Activated gamma-delta T cell treated with anti-CD3 and anti-CD28 coated beads, Interleukin-2, amount 50 U/mL, for 16 hours (primary cell): Measurements from ENCODE around the gene STRN4.
A peak's percentile ranks its signal among the peaks of the same experiment; 100 is the strongest.

Experiments
- DNase-seq: peaks from one replicate; pipeline ENCODE4 v3.0.0-alpha.2; 2020; ENCODE audit warnings: low read depth

STRN4 gene

DNA sequence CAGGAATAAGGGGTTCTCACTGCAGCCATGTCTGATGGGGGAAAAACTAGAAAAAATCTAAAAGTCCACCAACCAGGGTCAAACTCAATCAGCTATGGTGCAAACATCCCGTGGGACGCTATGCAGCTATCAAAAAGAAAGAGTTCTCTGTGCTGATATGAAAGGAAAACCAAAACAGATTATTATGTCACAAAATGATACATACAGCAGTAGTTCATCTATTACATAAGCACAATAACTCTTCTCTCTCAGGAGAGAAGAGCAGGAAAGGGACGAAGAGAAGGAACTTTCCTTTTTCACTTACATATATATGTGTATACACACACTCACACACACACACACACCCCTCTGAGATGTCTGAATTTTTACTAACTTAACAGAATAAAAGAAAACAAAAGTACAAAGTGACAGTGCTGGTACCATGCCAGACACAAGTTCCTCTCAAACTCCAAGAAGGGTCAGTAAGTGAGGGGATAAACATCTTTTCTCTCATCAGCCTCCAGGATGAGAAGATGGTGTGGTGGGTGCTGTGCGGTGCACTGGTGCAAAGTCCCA is 3.2 kb downstream of the STRN4 start:
- no peak for DNase-seq

DNA sequence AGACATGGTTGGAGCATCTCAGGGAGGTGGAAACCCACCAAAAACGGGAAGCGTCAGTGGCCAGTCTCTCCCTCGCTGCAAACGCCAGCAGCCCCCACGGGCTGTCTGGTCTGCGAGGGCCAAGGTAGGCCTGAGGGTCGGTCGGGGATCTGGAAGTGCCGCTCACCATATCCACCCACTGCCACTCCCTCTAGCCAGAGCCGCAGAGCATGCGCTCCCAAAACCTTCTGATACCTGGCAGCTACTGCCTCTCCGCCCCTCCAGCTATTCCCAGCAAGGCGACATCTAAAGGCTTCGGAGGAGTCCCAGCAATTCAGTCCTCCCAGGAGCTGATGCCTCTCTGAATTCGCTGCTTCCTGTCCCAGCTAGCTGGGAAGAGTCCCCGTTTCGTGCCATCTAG is 4.8 kb downstream of the STRN4 start:
- DNase-seq, result no peak

DNA sequence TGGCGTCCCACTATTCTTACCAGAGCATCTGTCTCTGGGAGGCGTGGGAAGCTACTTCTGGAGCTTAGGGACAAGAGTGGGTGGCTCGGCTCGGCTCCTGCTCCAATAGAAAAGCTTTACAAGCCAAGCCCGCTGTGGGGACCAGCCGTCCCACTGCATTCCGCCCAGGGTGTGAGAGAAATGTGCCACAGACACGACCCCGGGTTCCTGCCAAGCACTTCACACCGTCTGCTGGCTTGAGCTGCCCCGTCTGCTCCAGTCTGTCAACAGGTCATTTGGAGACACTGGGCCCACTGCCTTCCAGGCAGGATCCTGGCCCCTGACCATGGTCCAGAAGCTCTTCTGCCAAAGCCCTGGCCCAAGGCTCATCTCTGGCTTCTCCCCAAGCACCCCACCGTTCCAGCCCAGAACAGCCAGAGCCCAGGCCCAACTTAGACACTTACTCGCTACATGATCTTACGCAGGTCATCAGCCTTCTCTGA is 6.9 kb downstream of the STRN4 start:
- DNase-seq, result no peak

DNA sequence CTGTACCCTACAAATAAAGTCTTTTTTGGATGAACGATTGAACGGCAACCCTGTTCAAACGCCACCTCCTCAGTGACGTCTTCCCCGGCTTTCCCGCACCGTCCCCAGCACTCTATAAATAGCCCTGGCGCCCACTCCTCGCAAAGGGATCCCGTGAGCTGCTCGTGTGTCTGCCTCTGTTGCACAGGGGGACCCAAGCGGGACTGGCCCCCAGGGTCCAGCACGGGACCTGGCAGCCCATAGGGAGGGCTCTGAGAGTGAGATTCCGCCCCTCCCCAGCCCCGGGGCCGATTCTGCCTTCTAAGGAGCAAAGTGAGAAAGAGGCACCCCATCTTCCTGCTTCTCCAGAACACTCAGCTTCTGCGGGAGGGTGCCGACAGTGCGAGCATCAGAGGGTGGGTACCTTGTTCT is 8.5 kb downstream of the STRN4 start:
- no peak for DNase-seq

DNA sequence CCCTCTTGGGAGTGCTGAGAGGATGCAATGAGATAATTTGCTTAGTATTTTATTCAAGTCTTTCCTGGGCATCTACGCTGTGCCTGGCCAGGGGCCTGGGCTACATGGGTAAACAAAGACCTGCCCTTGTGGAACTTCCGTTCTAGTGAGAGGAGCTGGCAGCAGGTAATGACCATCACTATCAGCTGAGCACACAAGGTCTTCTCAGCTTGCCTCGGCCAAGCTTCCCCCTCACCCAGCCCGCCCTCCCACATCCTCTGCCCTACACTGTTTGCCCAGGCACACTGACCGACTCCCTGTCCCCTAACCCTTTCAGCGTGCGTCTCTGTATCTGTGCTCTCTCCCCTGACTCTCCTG is 9.0 kb downstream of the STRN4 start:
- no peak for DNase-seq

DNA sequence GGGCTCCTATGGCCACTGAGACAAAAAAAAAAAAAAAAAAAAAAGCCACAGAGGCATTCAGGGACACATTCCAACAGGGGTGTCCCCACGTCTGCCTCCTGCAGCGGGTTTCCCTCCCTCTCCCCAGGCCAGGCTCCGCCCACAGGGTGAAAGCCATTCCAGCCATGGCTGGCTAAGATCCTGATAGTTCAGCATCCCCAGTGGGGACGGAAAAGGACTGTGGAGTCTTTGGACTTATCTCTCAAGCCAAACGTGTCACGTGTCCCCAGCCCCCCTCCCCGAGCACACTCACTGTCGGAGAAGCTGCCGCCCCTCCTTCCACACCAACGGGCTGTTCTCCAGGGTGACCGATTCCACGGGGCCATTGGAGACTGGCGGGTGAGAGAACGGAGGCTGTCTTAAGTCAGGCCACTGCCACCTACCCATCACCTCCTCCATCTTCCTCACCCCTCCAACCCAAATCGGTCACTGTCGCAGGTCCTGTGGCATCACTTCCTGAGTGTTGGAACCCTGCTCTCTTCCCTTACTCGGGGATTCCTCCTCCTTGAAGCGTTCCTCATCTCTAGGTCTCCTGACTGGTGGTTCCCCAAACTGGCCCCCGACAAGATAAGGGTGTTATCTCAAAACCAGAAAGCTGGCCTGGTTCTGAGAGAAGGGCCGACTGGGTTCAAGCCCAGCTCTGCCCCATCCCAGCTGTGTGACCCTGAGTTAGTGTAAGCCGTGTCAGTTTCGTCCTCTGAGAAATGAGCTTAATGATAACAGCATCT is 9.5 kb downstream of the STRN4 start:
- DNase-seq, result no peak

DNA sequence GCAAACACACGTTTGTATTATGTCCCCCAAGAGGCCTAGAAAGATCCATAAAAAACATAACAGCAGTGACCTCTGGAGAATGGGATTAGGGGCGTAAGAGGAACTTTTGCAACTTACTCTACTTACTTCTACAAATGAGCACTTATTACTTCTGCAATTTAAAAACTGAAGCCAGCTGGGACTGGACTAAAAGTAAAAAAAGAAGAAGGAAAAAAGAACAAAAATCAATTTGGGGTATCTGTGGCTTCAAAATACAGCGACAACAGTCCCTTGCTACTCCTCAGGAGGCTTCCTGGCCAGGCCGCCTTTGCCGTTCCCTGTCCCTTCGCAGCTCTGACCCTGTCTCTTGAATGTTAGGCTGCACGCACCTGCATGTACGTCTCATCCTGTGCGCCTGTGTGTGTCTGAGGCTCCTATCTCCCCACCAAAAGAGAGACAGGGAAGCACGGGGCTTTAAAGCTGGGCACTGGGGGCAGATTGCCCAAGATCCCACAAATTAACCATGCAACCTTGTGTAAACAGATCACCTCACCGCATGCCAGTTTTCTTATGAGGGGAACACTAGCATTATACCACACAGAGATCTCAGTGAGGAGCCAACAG is 12.5 kb downstream of the STRN4 start:
- DNase-seq, result no peak

DNA sequence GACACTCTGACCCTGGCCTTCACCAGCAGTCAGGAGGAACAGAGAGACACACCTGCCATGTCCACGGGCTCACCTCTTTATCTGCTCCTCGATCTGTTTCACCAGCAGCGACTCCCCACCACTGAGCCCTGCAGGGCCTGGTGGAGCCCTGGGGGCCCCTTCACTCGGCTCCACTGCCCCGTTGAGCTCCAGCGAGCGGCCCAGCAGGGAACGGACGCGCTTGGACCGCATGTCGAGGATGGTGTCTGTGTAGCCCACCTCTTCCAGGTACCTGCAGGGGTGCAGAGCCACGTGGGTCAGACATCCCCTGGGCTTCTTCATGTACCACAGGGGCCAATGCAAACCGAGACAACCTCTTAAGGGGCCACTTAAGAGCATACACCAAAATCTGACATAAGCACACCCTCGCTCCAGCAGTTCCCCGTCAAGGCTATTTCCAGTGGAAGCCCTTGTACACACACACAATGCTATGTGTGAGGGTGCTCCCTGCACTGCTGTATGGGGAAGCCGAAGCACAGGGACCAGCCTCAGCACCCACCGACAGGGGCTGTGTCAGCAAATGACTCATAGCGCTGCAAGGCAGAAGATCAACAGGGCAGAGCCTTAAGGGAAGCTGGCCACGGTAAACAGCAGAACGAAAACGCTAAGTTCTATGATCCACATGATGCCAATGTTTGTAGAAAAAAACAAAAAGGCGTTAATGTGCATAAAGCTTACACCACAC is 13.1 kb downstream of the STRN4 start:
- no peak for DNase-seq

DNA sequence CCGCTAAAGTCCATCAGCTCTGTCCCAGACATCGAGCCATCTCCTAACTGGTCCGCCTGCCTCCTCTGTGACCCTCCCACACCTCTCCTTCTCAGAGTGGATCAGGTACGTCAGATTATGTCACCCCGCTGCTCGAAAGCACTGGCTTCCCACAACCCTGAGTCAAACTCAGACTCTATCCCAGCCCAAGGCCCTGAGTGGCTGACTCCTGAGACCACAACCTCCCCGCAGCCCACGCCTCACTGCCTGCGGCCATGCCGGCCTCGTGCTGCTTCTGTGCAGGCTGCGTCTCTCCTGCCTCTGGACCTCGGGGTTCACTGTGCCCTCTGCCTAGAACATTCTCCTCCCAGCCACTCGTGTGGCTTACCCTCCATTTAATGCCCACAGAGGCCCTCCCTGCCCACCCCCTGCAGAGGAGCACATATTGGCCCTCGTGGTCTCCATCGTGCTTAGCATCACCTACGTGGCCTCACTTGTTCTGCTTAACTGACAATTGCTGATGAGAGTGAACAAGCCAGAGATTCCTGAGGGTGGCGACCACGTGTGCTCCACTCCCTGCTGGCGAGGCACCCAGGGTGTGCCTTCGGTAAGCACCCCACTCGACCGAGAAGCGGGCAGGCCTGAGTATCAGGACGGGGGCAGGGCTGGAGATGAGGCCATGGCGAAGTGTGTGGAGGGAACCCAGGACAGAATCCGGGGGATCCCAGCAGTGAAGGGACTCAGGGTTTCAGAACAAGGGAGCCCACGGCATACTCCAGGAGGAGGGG is 13.9 kb downstream of the STRN4 start:
- no peak for DNase-seq

DNA sequence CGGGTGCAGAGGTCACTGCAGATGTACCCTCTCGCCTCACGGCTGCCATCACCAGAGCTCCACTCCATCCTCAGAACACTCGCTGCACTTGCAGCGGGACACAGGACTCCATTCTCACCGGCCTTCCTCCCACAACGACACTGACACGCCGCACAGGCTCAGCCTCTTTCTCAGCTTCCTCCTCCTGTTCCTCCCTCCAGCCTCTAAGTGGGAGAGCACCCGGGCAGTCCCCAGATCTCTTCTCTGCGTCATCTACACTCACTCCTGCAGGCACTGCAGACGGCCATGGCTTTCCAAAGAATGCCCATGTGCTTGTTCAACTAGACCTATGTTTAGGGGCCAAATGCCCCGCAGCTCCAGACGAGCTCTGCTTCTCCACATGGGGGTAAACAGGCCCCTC is 14.7 kb downstream of the STRN4 start:
- no peak for DNase-seq

DNA sequence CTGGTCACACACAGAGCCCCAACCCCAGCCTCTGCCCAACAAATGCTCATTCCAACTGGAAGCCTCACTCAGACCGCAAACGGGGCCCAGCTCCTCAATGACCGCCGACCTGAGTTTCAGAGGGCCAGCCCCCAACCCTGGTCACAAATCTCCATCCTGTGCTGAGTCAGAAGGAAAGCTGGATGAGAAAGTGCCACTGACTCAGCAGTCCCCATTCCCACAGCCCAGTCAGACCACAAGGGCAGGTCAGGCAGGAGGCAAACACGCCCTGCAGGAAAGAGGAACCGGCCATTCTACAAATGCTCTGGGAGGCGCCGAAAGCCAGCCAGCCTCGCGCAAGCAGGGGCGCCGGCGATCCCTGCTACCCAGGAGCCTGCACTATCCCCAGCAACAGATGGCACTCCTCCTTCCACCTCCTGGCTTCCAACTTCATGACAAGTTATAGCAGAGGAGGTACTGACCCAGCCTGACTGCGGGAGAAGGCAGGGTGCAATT is 15.2 kb downstream of the STRN4 start:
- no peak for DNase-seq

DNA sequence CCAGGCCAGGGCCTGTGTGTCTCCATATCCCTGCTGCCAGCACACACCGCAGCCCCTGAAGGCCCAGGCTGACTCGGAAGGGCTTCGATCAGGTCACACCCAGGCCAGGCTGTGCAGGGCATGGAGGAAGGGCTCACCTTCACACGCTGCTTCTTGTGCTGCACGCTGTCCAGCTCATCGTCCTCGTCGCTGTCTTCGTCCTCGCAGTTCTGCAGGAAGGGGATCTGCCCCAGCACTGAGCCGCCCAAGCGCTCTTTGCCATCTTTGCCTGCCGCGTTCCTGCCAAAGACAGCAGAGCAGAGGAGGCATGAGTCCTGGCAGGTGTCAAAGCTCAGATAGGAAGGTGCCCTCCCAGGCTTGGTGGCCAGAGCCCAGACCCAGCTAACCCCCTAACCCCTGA is 15.7 kb downstream of the STRN4 start:
- DNase-seq, result no peak

DNA sequence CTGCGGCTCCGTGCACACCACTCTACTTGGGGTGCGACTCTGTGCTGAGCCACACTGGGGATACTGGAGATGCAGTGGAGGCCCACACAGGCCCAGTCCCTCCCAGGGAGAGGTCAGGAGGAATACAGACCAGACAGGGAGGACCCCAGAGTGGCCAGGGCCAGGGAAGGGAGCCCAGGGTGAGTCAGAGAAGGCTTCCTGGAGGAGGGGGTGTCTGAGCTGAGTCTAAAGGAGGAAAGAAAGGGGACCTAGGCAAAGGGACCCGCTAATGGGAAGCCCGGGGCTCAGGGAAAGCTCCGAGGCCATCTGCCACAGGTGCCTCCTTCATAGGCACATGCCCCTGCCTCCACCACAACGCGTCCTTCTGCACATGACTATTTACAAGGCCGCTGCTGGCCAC is 16.1 kb downstream of the STRN4 start:
- no peak for DNase-seq

DNA sequence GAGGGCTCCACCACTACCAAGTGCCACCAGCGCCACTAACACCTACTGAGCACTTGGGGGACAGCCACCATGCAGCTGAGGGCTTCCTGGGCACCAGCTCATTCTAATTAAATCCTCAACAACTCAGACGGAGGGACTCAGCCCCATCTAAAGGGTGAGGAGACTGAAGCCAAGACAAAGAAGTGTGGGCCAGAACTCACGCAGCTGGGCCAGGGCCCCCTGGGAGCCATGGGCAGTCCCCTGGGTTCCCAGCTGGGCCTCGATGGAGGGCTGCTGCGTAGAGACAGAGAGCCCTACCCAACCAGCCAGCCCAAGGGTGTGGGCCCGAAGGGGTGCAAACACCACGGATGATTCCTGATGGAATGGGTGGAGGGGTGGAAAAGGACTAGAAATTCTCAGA is 16.6 kb downstream of the STRN4 start:
- DNase-seq, result no peak

DNA sequence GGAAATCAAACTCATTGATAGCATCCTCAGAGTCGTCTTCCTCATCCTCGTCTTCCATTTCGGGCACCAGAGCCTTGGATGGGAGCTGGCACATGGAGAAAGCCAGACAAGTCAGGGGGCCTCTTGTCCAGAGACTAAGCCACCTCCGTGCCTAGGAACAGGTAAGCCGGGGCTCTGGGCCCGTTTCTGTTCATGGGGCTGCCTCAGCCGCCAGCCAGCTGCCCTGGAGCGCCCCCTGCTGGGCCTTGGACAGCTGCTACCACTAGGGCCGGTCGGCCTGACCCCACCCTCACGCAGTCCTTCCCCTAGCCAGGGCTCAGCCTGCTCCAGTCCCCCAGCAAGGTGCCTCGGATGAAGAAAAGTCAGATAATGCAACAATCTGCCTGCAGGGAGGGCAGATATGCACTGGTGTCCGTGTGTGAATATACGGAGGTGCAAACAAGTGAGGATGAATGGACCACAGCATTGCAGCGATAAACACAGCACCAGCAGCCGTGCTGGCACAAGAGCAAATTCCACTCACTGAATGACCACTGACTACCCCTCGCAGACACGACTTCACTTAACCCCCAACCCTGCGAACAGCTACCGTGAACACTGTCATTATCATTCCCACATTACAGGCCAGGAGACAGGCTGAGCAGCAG is 17.4 kb downstream of the STRN4 start:
- peak; percentile 76 for DNase-seq

DNA sequence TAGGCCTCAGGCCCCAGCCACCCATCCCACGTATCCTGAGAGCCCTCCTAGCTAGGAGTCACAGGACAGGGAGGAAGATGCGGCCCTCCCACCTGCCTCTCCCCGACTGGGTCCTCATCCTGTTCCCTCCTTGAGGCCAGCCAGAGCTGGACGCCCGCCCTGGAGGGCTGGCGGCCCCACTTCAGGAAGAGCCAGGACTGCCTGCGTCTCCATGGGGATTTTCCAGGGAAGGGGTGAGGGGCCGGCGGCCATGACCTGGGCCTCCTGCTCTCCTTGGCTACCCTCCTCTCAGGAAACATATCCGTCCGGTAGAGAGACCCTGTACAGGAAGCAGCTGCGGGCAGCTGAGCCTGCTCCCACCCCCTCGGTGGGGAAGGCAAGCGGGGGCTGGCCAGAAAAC is 18.0 kb downstream of the STRN4 start:
- no peak for DNase-seq

DNA sequence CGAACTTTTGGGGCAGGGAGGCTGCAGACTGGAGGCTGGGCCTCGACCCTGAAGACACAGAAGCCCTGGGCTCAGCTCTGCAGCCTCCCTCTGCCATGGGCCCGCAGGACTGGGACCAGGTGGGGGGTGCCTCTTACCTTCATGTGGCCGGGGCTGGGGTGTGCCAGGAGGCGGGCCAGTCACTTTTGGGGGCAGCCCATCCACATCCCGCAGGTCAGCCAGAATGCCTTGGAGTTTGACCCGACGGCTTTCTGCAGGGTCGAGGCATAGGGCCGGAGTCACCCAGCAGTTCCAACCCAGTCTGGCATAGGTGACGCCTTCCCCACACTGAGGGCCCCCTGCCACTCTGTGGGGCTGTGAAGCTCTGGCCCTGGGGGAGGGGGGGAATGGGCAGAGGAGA is 18.5 kb downstream of the STRN4 start:
- no peak for DNase-seq

DNA sequence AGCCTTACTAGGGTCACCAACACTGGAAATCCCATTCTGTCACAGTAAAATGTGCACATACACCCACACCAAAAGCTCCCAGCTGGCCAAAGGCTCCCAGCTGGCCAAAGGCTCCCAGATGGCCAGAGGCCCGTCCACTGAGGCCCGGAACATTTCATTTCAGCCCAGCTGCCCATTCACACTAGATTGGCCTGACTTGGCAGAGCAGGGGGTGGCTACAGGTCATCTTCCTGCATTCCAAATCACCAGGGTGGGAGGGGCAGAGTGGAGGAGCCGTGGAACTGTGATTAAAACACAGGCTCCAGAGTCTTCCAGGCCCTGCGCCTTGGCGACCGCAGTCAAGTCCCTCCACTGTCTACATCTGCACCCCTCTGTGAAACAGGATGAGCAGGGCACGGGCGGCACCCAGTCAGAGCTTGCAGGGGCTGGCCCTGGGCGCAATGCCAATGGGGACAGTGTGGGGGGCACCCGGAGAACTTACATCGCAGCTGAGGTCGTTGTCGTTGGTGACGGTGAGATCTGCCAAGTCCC is 19.2 kb downstream of the STRN4 start:
- no peak for DNase-seq

DNA sequence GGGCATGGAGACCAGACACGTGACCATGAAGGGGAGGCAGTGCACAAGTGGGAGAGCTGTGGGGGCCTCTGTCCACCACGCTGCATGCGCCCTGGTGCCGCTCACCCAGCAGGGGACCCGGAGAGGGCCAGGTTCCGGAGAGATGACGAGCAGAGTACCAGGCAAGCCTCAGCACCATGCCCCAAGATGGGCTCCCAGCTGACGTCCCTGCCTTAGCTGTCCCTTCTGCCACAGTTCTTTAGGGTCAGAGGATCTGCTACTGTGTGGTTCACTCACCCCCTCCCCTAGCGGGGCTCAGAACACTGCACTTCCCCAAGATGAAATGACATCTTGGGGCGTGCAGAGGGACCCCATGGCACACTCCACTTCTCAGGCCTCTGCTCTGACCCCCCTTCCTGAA is 19.7 kb downstream of the STRN4 start:
- DNase-seq, result no peak

DNA sequence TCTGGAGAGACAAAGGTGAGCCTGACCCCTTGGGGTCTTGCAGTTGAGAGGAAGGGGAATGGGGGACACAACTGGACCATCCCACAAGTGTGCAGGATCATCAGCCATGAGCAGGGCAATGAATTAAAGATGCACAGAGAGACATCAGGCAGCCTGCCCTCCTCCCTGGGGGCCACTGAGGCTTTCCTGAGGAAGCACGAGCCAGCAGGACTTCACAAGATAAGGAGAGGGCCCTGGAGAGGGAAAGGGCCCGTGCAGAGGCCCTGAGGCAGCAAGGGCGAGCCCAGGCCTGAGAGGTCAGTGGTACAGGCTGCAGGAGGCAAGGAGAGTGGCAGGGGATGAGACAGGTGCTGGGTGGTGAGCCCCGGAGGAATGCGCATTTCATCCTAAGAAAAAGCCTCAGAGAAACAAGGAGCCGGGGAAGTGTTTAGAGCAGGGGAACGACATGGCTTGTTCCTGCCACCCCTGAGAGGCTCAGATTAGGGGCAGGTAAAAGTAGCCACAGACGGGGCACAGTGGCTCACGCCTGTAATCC is 20.3 kb downstream of the STRN4 start:
- no peak for DNase-seq
